ENCODE data around the gene SERAC1. TPM values are rescaled to one million over a fixed set of nuclear protein-coding genes. Genes with fewer than 3 reads are reported as not detected.

SERAC1 gene
- total RNA-seq, 1 donor, result 33.7 TPM

- peak; percentile 22 for DNase-seq (ENCODE audit: insufficient read length, low spot score, missing footprints)
- no peaks in the 10 kb centered on the region for H3K27me3 ChIP-seq (ENCODE audit: insufficient read depth, low read length)
- H4K20me1 ChIP-seq (ENCODE audit: insufficient read depth, low read length), result no peaks in the 10 kb centered on the region
- H2AFZ ChIP-seq (ENCODE audit: low read length), result no peak overlapping the region
- TF ChIP-seq CTCF (IDR thresholded peaks at IDR 0.05; ENCODE audit: extremely low read depth, low read depth, low read length), result no peak
- peaks cover 12% of the 10 kb centered on the region for H3K79me2 ChIP-seq (ENCODE audit: insufficient read depth, low read length)
- peaks cover 90% of the 10 kb centered on the region for H3K36me3 ChIP-seq (ENCODE audit: insufficient read depth, low read length)
- H3K4me1 ChIP-seq (ENCODE audit: insufficient read depth, low read length), result peaks cover 31% of the 10 kb centered on the region
- peak overlapping the region; percentile 97 for H3K27ac ChIP-seq (ENCODE audit: low read depth, low read length)
- no peaks in the 10 kb centered on the region for H3K9me3 ChIP-seq (ENCODE audit: low read depth, low read length)
- no peak overlapping the region for H3K4me2 ChIP-seq (ENCODE audit: insufficient read depth, low read length)
- H3K4me3 ChIP-seq (ENCODE audit: insufficient read depth, low read length), result no peak overlapping the region
These were observed 100.5 kb downstream of the SERAC1 start for GRCh38 chr6:158067436-158068015.

- no peaks in the 10 kb centered on the region for H4K20me1 ChIP-seq (ENCODE audit: insufficient read depth, low read length)
- H2AFZ ChIP-seq (ENCODE audit: low read length), result no peak overlapping the region
- no peak overlapping the region for H3K4me3 ChIP-seq (ENCODE audit: insufficient read depth, low read length)
- H3K79me2 ChIP-seq (ENCODE audit: insufficient read depth, low read length), result peaks cover 11% of the 10 kb centered on the region
- H3K36me3 ChIP-seq (ENCODE audit: insufficient read depth, low read length), result peaks cover 91% of the 10 kb centered on the region
- H3K9me3 ChIP-seq (ENCODE audit: low read depth, low read length), result no peaks in the 10 kb centered on the region
- peak; percentile 9 for DNase-seq (ENCODE audit: insufficient read length, low spot score, missing footprints)
- H3K4me1 ChIP-seq (ENCODE audit: insufficient read depth, low read length), result peaks cover 39% of the 10 kb centered on the region
- H3K27me3 ChIP-seq (ENCODE audit: insufficient read depth, low read length), result no peaks in the 10 kb centered on the region
- no peak overlapping the region for H3K4me2 ChIP-seq (ENCODE audit: insufficient read depth, low read length)
- TF ChIP-seq CTCF (IDR thresholded peaks at IDR 0.05; ENCODE audit: extremely low read depth, low read depth, low read length), result no peak
- peak overlapping the region; percentile 23 for H3K27ac ChIP-seq (ENCODE audit: low read depth, low read length)
These were observed 101.8 kb downstream of the SERAC1 start for GRCh38 chr6:158066136-158066781.

DNA sequence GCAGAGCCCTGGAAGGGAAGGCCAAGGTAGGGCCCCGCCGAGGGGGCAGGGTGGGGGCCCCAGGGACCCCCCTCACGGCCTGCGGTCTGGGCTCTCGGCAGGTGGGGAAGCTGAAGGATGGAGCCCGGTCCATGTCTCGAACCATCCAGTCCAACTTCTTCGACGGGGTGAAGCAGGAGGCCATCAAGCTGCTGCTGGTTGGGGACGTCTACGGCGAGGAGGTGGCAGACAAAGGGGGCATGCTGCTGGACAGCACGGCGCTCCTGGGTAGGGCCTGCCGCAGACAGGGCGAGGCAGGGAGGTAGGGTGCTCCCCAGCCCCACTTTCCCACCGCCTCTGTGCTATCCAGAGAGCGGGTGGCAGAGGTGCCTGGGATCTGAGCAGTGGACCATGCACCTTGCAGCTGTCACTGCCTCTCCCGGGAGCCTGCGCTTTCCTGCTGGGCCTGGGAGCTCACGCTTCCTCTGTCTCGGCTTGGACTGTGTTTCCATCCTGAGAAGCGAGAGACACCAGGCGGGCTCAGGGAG lies 103.3 kb downstream of the SERAC1 start:
- Histone ChIP-seq H3K27ac (ENCODE audit: low read depth, low read length) (no peak overlapping the region), H3K9me3 (ENCODE audit: low read depth, low read length) (no peaks in the 10 kb centered on the region), H4K20me1 (ENCODE audit: insufficient read depth, low read length) (no peaks in the 10 kb centered on the region), H3K36me3 (ENCODE audit: insufficient read depth, low read length) (peaks cover 78% of the 10 kb centered on the region), H3K27me3 (ENCODE audit: insufficient read depth, low read length) (no peaks in the 10 kb centered on the region), H3K4me2 (ENCODE audit: insufficient read depth, low read length) (no peak overlapping the region), H3K4me1 (ENCODE audit: insufficient read depth, low read length) (peaks cover 48% of the 10 kb centered on the region), H3K4me3 (ENCODE audit: insufficient read depth, low read length) (no peak overlapping the region), H2AFZ (ENCODE audit: low read length) (no peak overlapping the region), H3K79me2 (ENCODE audit: insufficient read depth, low read length) (peaks cover 4% of the 10 kb centered on the region)
- TF ChIP-seq CTCF (IDR thresholded peaks at IDR 0.05; ENCODE audit: extremely low read depth, low read depth, low read length), result no peak
- DNase-seq (ENCODE audit: insufficient read length, low spot score, missing footprints), result peak; percentile 4

GRCh38 chr6:158063736-158064135 lies 104.3 kb downstream of the SERAC1 start:
- Histone ChIP-seq H4K20me1 (ENCODE audit: insufficient read depth, low read length) (no peaks in the 10 kb centered on the region), H3K4me2 (ENCODE audit: insufficient read depth, low read length) (no peak overlapping the region), H3K79me2 (ENCODE audit: insufficient read depth, low read length) (peaks cover 10% of the 10 kb centered on the region), H3K4me3 (ENCODE audit: insufficient read depth, low read length) (no peak overlapping the region), H3K27me3 (ENCODE audit: insufficient read depth, low read length) (no peaks in the 10 kb centered on the region), H3K27ac (ENCODE audit: low read depth, low read length) (no peak overlapping the region), H2AFZ (ENCODE audit: low read length) (no peak overlapping the region), H3K9me3 (ENCODE audit: low read depth, low read length) (no peaks in the 10 kb centered on the region), H3K36me3 (ENCODE audit: insufficient read depth, low read length) (peaks cover 81% of the 10 kb centered on the region), H3K4me1 (ENCODE audit: insufficient read depth, low read length) (peaks cover 44% of the 10 kb centered on the region)
- DNase-seq (ENCODE audit: insufficient read length, low spot score, missing footprints), result no peak
- no peak for TF ChIP-seq CTCF (IDR thresholded peaks at IDR 0.05; ENCODE audit: extremely low read depth, low read depth, low read length)
